A549 (cell line): ENCODE results near the gene GATAD2A.

ENCODE experiments used
- CTCF ChIP-seq: fragments of >200 bp; sonication (Bioruptor Twin); formaldehyde crosslinking; IDR thresholded peaks from 3 replicates; pipeline ENCODE4 v1.5.1; 2016
- POLR2A ChIP-seq: IDR thresholded peaks from 2 replicates; pipeline ENCODE4 v1.6.1; 2012; ENCODE audit warnings: mild to moderate bottlenecking, low read length
- RAD21 ChIP-seq, 2 experiments: fragments of >200 bp in 1 of 2; sonication (Bioruptor Twin) in 1 of 2; formaldehyde crosslinking in 1 of 2; IDR thresholded peaks in 1 of 2; conservative IDR thresholded peaks in 1 of 2; 2 replicates in 1 of 2; 3 replicates in 1 of 2; pipeline ENCODE4 v1.6.1; 2012 to 2018; ENCODE audit warnings: inconsistent platforms in 1 of 2

GRCh38 chr19:19356500-19356899, 49.0 kb upstream of the GATAD2A start:
- TF ChIP-seq RAD21 (conservative IDR thresholded peaks at IDR 0.05 in 1 of 2, IDR thresholded peaks at IDR 0.05 in 1 of 2) (no peak), POLR2A (no peak), CTCF (no peak)
